HepG2 (cell line): ENCODE measurements around the gene CD40. TPM values are rescaled to one million over a fixed set of nuclear protein-coding genes. Genes with fewer than 3 reads are reported as not detected.

Experiments used
- ATAC-seq: fragments of 200-7000 bp; cut with Tn5 transposase; 3 replicates; pipeline ENCODE4 v1.9.1; 2020; ENCODE audit warnings: mild to moderate bottlenecking, moderate library complexity
- BruUV-seq: library from RNA; stranded (reverse); fragments of 400-500 nt; replicated peaks from 2 replicates; lab custom pipeline; 2021; lab: Mats Ljungman, UMichigan
- CTCF ChIA-PET: fragments of 300-600 bp; formaldehyde crosslinking; extraction: SDS; loops from one replicate; lab custom pipeline; 2021; ENCODE audit warnings: low total read pairs, inconsistent platforms, low intra/inter-chr PET ratio; lab: Yijun Ruan, JAX
- POLR2A ChIA-PET: fragments of 350-600 bp; sonication (Branson Sonifier 250); formaldehyde crosslinking; loops from one replicate; lab custom pipeline; 2020; ENCODE audit warnings: antibody characterized with exemption, inconsistent platforms; lab: Yijun Ruan, JAX
- DNase-seq: peaks from one replicate; pipeline ENCODE4 v3.0.0-alpha.2; 2015; ENCODE audit warnings: low spot score
- FAIRE-seq: peaks from 3 replicates; lab custom pipeline; 2011; peaks lifted over from hg19 to GRCh38; lab: Jason Lieb, UNC
- H2AFZ ChIP-seq: one replicate; pipeline ENCODE4 v1.6.1; 2011; ENCODE audit warnings: low read length, inconsistent platforms
- H3K27ac ChIP-seq: fragments of 300-600 bp; 3 replicates; pipeline ENCODE4 v1.8.0; 2011; ENCODE audit warnings: mixed run types, mild to moderate bottlenecking, mixed read lengths, low read length, inconsistent platforms; ENCODE audit not compliant: insufficient read depth; ENCODE audit errors: extremely low read length
- H3K27me3 ChIP-seq, 2 experiments: fragments of 200-600 bp in 1 of 2; 2 replicates in 1 of 2; 3 replicates in 1 of 2; pipeline versions ENCODE4 v1.6.0 to v1.8.0; 2011; ENCODE audit warnings: low read length in 2 of 2, mild to moderate bottlenecking in 2 of 2, moderate library complexity in 2 of 2, inconsistent platforms in 1 of 2; ENCODE audit not compliant: insufficient read depth in 2 of 2, control insufficient read depth in 1 of 2
- H3K36me3 ChIP-seq, 2 experiments: fragments of 200-600 bp in 1 of 2; replicated peaks in 1 of 2; 2 replicates in 1 of 2; 3 replicates in 1 of 2; pipeline versions ENCODE4 v1.5.1 to v1.8.0; 2011; ENCODE audit warnings: low read length in 2 of 2, inconsistent platforms in 1 of 2; ENCODE audit not compliant: insufficient read depth in 2 of 2, control insufficient read depth in 1 of 2
- H3K4me1 ChIP-seq: 2 replicates; pipeline ENCODE4 v1.5.1; 2012; ENCODE audit warnings: low read length, inconsistent platforms; ENCODE audit not compliant: insufficient read depth
- H3K4me2 ChIP-seq: 2 replicates; pipeline ENCODE4 v1.6.0; 2011; ENCODE audit warnings: low read depth, low read length, inconsistent platforms
- H3K4me3 ChIP-seq, 3 experiments: fragments of 200-600 bp in 1 of 3; sonication (generic), shearing (Covaris generic) in 1 of 3; replicated peaks in 1 of 3; 2 replicates each; pipeline ENCODE4 v1.5.1; 2011 to 2016; ENCODE audit warnings: low read length in 3 of 3, inconsistent platforms in 2 of 3, low read depth in 2 of 3, mild to moderate bottlenecking in 2 of 3, control low read depth in 1 of 3, mixed read lengths in 1 of 3; ENCODE audit not compliant: insufficient read depth in 1 of 3
- H3K79me2 ChIP-seq: one replicate; pipeline ENCODE4 v1.6.1; 2011; ENCODE audit warnings: low read length, inconsistent platforms; ENCODE audit not compliant: insufficient read depth
- H3K9ac ChIP-seq: 2 replicates; pipeline ENCODE4 v1.6.0; 2011; ENCODE audit warnings: mild to moderate bottlenecking, low read depth, low read length, inconsistent platforms; ENCODE audit not compliant: insufficient read depth
- H3K9me3 ChIP-seq: 2 replicates; pipeline ENCODE4 v1.5.1; 2012; ENCODE audit warnings: mild to moderate bottlenecking, low read length
- H4K20me1 ChIP-seq: 2 replicates; pipeline ENCODE4 v1.6.0; 2011; ENCODE audit warnings: inconsistent platforms, mild to moderate bottlenecking, low read length, moderate library complexity; ENCODE audit not compliant: insufficient read depth
- AGO2 ChIP-seq: fragments of 200-400 bp; formaldehyde crosslinking; optimal IDR thresholded peaks from 2 replicates; pipeline ENCODE3; 2017; ENCODE audit warnings: mild to moderate bottlenecking, low read depth, low read length, moderate library complexity
- ARID2 ChIP-seq: sonication (generic); formaldehyde crosslinking; IDR thresholded peaks from 2 replicates; pipeline ENCODE4 v1.8.1; 2022; ENCODE audit warnings: mild to moderate bottlenecking, missing genetic modification reagents, borderline replicate concordance
- ARID3A ChIP-seq: IDR thresholded peaks from 2 replicates; pipeline ENCODE4 v1.6.1; 2012; ENCODE audit warnings: low read depth, low read length, improper control_type of control experiment
- HCFC1 ChIP-seq: fragments of 150-350 bp; IDR thresholded peaks from 2 replicates; pipeline ENCODE4 v1.6.1; 2014; ENCODE audit warnings: low read depth, low read length
- HNF4A ChIP-seq: sonication (generic); formaldehyde crosslinking; IDR thresholded peaks from 2 replicates; pipeline ENCODE4 v1.4.0; 2020; ENCODE audit warnings: missing genetic modification reagents
- KDM5B ChIP-seq: sonication (generic); formaldehyde crosslinking; IDR thresholded peaks from 2 replicates; pipeline ENCODE4 v1.4.0; 2020; ENCODE audit warnings: missing genetic modification reagents, mild to moderate bottlenecking, borderline replicate concordance
- MED1 ChIP-seq: sonication (generic); formaldehyde crosslinking; IDR thresholded peaks from 2 replicates; pipeline ENCODE4 v1.4.0; 2020; ENCODE audit warnings: missing genetic modification reagents
- NKX3-1 ChIP-seq: sonication (generic); formaldehyde crosslinking; IDR thresholded peaks from 2 replicates; pipeline ENCODE4 v1.5.0; 2020; ENCODE audit warnings: missing genetic modification reagents
- NR2F1 ChIP-seq, 2 experiments: fragments of 450-650 bp in 1 of 2; formaldehyde crosslinking in 1 of 2; IDR thresholded peaks; 2 replicates each; pipeline versions ENCODE4 v1.5.0 to v1.6.1; 2016 to 2020; ENCODE audit warnings: mild to moderate bottlenecking in 1 of 2, missing compliant biosample characterization in 1 of 2, missing genetic modification reagents in 1 of 2, moderate library complexity in 1 of 2
- PHB2 ChIP-seq: fragments of 450-650 bp; IDR thresholded peaks from 2 replicates; pipeline ENCODE4 v1.6.1; 2018; ENCODE audit not compliant: partially characterized antibody
- RBFOX2 ChIP-seq: fragments of 200-400 bp; formaldehyde crosslinking; IDR thresholded peaks from 2 replicates; pipeline ENCODE4 v1.6.1; 2017; ENCODE audit warnings: low read depth, mild to moderate bottlenecking, low read length
- RXRA ChIP-seq: sonication (generic); formaldehyde crosslinking; IDR thresholded peaks from 2 replicates; pipeline ENCODE4 v1.5.1; 2020; ENCODE audit warnings: missing genetic modification reagents
- SETDB1 ChIP-seq: sonication (generic); formaldehyde crosslinking; IDR thresholded peaks from 2 replicates; pipeline ENCODE4 v1.5.1; 2020; ENCODE audit warnings: missing genetic modification reagents, mild to moderate bottlenecking, borderline replicate concordance
- TBL1XR1 ChIP-seq: fragments of 150-350 bp; IDR thresholded peaks from 2 replicates; pipeline ENCODE4 v1.6.1; 2014; ENCODE audit warnings: borderline replicate concordance, low read length; ENCODE audit not compliant: partially characterized antibody
- TIGD3 ChIP-seq: sonication (generic); formaldehyde crosslinking; IDR thresholded peaks from 2 replicates; pipeline ENCODE4 v1.5.1; 2020; ENCODE audit warnings: mild to moderate bottlenecking, missing genetic modification reagents, borderline replicate concordance
- ZFP90 ChIP-seq: sonication (generic); formaldehyde crosslinking; IDR thresholded peaks from 2 replicates; pipeline ENCODE4 v1.8.0; 2022; ENCODE audit warnings: missing genetic modification reagents, mild to moderate bottlenecking, inconsistent platforms, borderline replicate concordance
- ZNF460 ChIP-seq: sonication (generic); formaldehyde crosslinking; IDR thresholded peaks from 2 replicates; pipeline ENCODE4 v1.5.1; 2020; ENCODE audit warnings: missing genetic modification reagents, mild to moderate bottlenecking, borderline replicate concordance
- ZNF557 ChIP-seq: sonication (generic); formaldehyde crosslinking; IDR thresholded peaks from 2 replicates; pipeline ENCODE4 v1.4.0; 2020; ENCODE audit warnings: missing genetic modification reagents
- ZNF567 ChIP-seq: sonication (generic); formaldehyde crosslinking; IDR thresholded peaks from 2 replicates; pipeline ENCODE4 v1.8.1; 2023; ENCODE audit warnings: mild to moderate bottlenecking, missing genetic modification reagents, borderline replicate concordance
- ZNF672 ChIP-seq: sonication (generic); formaldehyde crosslinking; IDR thresholded peaks from 2 replicates; pipeline ENCODE4 v1.8.1; 2022; ENCODE audit warnings: missing genetic modification reagents
- ZNF704 ChIP-seq: sonication (generic); formaldehyde crosslinking; IDR thresholded peaks from 2 replicates; pipeline ENCODE4 v1.8.1; 2023; ENCODE audit warnings: mild to moderate bottlenecking, inconsistent platforms, moderate library complexity, missing genetic modification reagents, borderline replicate concordance
- ZNF777 ChIP-seq: sonication (generic); formaldehyde crosslinking; IDR thresholded peaks from 2 replicates; pipeline ENCODE4 v1.4.0; 2020; ENCODE audit warnings: missing genetic modification reagents
- WGBS: methylation state at CpG from one replicate; pipeline ENCODE4 v1.1.6; 2017; ENCODE audit warnings: low lambda C conversion rate; 5-methylcytosine and 5-hydroxymethylcytosine counted together
- in situ Hi-C: cut with HindIII; loops from 2 replicates; pipeline ENCODE4 v1.10.0; 2017; ENCODE audit warnings: low pct_unique_long_range_greater_than_20kb; ENCODE audit not compliant: extremely low pct_ligation_motif_present
- intact Hi-C: fragments of 100-400 bp; cut with micrococcal nuclease; formaldehyde crosslinking; loops from one replicate; pipeline ENCODE4 v1.10.0; 2022; ENCODE audit not compliant: unreplicated experiment
- polyA plus RNA-seq, 8 experiments: library from polyadenylated mRNA; depleted of rRNA in 3 of 8; stranded (reverse) in 7 of 8; unstranded in 1 of 8; fragments of >200 nt; fragmentation: Illumina TruSeq in 4 of 8; extraction: Trizol in 4 of 8; gene quantifications; 2 replicates each; pipeline versions ENCODE4 v1.2.1 to v1.2.3, GENCODE V29; 2011 to 2016; ENCODE audit warnings: low read depth in 4 of 8, missing spikeins in 1 of 8, mixed read lengths in 1 of 8; ENCODE audit not compliant: insufficient read depth in 1 of 8
- total RNA-seq, 5 experiments: library from RNA; depleted of rRNA; stranded (reverse); fragments of >200 nt; fragmentation: Illumina TruSeq; extraction: Trizol; gene quantifications; 2 replicates each; pipeline ENCODE4 v1.2.3, GENCODE V29; 2016; ENCODE audit warnings: low read depth in 1 of 5

Gene CD40
- total and polyA plus RNA-seq, 2 of the 13 experiments (the other 11 are each of a cell fraction or from before 2014, with no cell fraction given) = 4.6 to 13.4 TPM

GRCh38 chr20:46151936-46152335, 33.8 kb downstream of the CD40 start:
- Histone ChIP-seq H3K27ac (no peak overlapping the region), H3K4me1 (peaks cover 9% of the 10 kb centered on the region; the same call in 1 of the 2 replicates), H3K9ac (no peak overlapping the region), H2AFZ (no peak overlapping the region), H3K4me2 (no peak overlapping the region), H3K79me2 (no peaks in the 10 kb centered on the region), H3K4me3 (no peak overlapping the region), H3K27me3 (peaks cover 2 to 46% of the 10 kb centered on the region in 2 experiments; a peak in 4 of 5 replicates), H3K9me3 (no peaks in the 10 kb centered on the region), H4K20me1 (peaks cover 3% of the 10 kb centered on the region; the same call in 1 of the 2 replicates), H3K36me3 (no peaks in the 10 kb centered on the region)
- ChIA-PET CTCF (interaction anchor here (0.7 to 2.4 kb wide), 4 partner anchors 19 to 138 kb away, joined by 3 to 14 read pairs (median 9); no protein-coding TSS in a partner anchor), POLR2A (no interaction called here)
- ATAC-seq = peak; percentile 88
- BruUV-seq = no TSS peak
- intact Hi-C loops (no loop called here), in situ Hi-C loops (no loop called here)
- peak; percentile 45 for DNase-seq
- FAIRE-seq = peak; percentile 56
- WGBS = 27% methylated on average over 7 of the region's 7 CpGs
- no peak for TF ChIP-seq AGO2
- peak; percentile 38; the same call in 1 of the 2 replicates for TF ChIP-seq ZFP90 (CRISPR knock-in tag)
- no peak for TF ChIP-seq ZNF672 (CRISPR knock-in tag)
- TF ChIP-seq ARID3A = peak; percentile 44; the same call in 1 of the 2 replicates
- TF ChIP-seq ZNF704 = no peak
- TF ChIP-seq ZNF777 (CRISPR knock-in tag) = 0 out of 2 replicates have a peak, but pooled peaks have one; percentile 39
- TF ChIP-seq PHB2 = no peak
- TF ChIP-seq NR2F1 (CRISPR knock-in tag; IDR thresholded peaks at IDR 0.05) = peak; percentile 94 to 96
- peak; percentile 27; the same call in 1 of the 2 replicates for TF ChIP-seq RXRA (CRISPR knock-in tag)
- TF ChIP-seq MED1 = 0 out of 2 replicates have a peak, but pooled peaks have one; percentile 20
- no peak for TF ChIP-seq ZNF567 (CRISPR knock-in tag)
- TF ChIP-seq ZNF557 (CRISPR knock-in tag) = no peak
- no peak for TF ChIP-seq TIGD3 (CRISPR knock-in tag)
- TF ChIP-seq ZNF460 (CRISPR knock-in tag) = no peak
- no peak for TF ChIP-seq ARID2 (CRISPR knock-in tag)
- TF ChIP-seq HCFC1 = no peak
- TF ChIP-seq RBFOX2 = no peak
- 0 out of 2 replicates have a peak, but pooled peaks have one; percentile 26 for TF ChIP-seq KDM5B (CRISPR knock-in tag)
- TF ChIP-seq HNF4A = peak; percentile 23; the same call in 1 of the 2 replicates
- TF ChIP-seq TBL1XR1 = no peak
- TF ChIP-seq NKX3-1 = 0 out of 2 replicates have a peak, but pooled peaks have one; percentile 40
- no peak for TF ChIP-seq SETDB1 (CRISPR knock-in tag)
